Fibroblast of lung (primary cell): ENCODE data around the gene HMG20B.

Experiments
- EZH2 ChIP-seq: IDR thresholded peaks from 2 replicates; pipeline ENCODE4 v1.5.1; 2012; ENCODE audit warnings: low read length, control low read depth, mild to moderate bottlenecking; ENCODE audit errors: missing control alignments
- TF ChIP-seq, protein P1 (sequence below), 2 donors: IDR thresholded peaks in 1 of 2; conservative IDR thresholded peaks in 1 of 2; 1 replicate in 1 of 2; 2 replicates in 1 of 2; pipeline ENCODE4 v1.5.1; 2011 to 2012; ENCODE audit warnings: low read length in 2 of 2, control low read depth in 1 of 2, inconsistent platforms in 1 of 2, low read depth in 1 of 2, mild to moderate bottlenecking in 1 of 2

DNA sequence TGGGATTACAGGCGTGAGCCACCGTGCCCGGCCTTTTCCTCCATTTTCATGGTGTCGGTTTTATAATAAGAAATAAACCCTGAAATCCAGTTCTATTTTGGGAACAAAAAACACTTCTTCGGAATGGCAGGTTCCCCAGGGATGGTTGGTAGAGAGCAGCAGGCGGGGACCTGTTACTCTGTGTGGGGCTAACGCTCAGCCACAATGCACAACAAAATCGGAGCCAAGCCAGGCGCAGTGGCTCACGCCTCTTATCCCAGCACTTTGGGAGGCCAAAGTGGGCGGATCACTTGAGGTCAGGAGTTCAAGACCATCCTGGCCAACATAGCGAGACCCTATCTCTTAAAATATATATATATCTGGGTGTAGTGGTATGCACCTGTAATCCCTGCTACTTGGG, 28.3 kb downstream of the HMG20B start:
- TF ChIP-seq, protein P1, sequence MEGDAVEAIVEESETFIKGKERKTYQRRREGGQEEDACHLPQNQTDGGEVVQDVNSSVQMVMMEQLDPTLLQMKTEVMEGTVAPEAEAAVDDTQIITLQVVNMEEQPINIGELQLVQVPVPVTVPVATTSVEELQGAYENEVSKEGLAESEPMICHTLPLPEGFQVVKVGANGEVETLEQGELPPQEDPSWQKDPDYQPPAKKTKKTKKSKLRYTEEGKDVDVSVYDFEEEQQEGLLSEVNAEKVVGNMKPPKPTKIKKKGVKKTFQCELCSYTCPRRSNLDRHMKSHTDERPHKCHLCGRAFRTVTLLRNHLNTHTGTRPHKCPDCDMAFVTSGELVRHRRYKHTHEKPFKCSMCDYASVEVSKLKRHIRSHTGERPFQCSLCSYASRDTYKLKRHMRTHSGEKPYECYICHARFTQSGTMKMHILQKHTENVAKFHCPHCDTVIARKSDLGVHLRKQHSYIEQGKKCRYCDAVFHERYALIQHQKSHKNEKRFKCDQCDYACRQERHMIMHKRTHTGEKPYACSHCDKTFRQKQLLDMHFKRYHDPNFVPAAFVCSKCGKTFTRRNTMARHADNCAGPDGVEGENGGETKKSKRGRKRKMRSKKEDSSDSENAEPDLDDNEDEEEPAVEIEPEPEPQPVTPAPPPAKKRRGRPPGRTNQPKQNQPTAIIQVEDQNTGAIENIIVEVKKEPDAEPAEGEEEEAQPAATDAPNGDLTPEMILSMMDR (conservative IDR thresholded peaks at IDR 0.05 in 1 of 2, IDR thresholded peaks at IDR 0.05 in 1 of 2; ENCODE audit: low read depth in 1 of 2, low read length in 2 of 2): no peak
- TF ChIP-seq EZH2: no peak
